ENCODE measurements around the gene CSNK1D.

Gene CSNK1D

DNA sequence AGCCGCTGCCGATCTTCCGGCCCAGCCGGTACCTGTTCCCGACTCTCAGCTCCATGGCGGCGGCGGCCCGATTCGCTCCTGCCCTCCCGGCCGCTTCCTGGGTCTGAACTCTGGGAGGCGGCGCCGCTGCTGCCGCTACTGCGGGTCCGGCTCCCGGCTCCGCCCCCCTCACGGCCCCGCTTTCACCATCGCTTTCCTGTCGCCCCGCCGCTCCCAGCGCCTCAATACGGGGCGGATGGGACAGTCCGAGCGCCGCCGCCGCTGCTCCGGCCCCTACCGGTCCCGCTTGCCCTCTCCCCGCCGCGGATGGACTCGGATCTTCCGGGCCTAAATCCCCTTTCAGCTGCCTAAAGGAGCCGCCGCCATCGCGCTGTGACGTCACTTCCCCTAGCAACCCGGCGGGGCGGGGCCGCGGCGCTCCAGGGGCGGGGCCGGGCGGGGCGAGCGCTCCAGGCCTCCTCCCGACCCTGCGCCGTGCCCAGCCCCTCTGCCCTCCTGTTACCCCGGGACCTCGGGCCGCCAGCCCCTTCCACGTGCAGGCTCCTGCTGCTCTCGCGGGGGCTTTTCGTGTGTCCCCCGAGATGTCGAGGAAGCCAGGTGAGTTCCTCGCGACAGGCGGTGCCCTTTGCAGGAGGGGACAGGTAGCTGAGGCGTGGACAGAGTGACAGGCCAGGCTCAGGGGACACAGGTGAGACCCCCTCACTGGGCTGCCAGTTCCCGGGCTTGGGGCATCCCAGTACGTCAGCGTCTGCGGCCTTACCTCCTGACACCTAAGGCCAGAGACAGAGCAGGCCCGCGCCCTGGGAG, at the start of gene CSNK1D:
TSS of gene CSNK1D (minus strand) at position 374 of the 807 bp plus-strand sequence. CDS start at position 55, 319 bp downstream.
- peak; percentile 91 for DNase-seq

DNA sequence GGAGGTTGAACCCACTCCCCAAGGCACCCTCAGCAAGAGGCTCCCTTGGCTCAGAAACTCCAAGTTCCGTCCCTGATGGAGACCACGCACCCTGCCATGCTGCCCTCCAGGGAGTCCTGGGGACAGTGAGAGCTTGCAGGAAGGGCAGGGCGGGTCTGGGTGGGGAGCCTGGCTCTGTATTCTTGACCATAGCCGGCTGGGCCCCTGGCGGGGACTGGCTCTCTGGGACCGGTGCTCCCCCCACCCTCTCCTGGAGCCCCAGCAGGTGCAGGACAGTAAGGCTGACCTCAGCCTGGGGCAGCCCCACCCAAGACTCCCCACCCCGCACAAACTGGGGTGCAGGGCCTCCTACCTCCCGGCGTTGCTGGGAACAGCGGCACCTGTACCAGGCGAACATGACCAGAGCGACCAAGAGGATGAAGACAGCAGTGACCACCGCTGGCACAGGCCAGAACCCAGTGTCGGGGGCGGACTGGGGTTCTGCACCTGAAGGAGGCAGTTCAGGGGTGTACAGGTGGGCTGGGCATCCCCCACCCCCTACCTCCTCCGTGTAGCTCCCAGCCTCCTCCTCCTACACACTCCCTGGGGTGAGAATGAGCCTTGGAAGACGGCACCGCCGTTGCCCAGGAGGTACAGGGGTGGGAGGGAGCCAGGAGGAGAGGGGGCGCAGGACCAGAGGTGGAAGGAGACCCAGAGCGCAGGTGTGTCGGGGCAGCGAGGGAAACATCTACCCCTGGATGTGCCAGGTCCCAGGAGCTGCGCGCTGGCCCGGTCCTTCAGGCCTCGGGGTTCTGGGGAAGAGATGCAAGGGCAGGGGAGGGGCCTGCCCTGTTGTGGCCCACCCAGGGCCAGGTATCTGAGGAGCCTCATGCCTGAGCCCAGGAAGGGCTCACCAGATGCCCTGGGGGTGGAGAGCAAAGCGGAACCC, 49.3 kb upstream of the CSNK1D start:
- no peak for DNase-seq

DNA sequence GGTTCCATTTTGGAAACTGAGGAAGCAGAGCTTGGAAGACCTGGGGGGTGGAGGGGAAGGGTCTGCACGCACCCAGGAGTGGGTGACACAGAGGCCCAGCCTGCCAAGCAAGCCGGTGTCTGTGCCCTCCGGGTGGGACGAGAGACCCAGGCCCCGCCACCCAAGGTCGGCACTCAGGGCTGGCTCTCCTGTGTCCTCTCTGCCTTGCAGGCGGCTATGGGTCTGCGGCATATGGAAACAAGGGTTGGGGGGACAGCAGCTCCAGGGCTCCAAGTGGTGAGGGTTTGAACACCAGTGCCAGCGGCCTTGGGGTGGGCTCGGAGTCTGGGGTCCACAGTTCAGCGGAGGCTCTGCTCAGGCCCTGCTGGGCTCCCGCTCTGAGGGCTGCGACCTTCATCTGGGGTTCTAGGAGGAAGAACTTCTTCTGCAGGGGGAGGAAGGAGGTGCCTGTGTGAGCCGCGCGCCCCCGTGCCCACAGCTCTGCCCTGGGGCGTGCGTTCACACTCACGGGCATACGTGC, 48.5 kb upstream of the CSNK1D start:
- no peak for DNase-seq

DNA sequence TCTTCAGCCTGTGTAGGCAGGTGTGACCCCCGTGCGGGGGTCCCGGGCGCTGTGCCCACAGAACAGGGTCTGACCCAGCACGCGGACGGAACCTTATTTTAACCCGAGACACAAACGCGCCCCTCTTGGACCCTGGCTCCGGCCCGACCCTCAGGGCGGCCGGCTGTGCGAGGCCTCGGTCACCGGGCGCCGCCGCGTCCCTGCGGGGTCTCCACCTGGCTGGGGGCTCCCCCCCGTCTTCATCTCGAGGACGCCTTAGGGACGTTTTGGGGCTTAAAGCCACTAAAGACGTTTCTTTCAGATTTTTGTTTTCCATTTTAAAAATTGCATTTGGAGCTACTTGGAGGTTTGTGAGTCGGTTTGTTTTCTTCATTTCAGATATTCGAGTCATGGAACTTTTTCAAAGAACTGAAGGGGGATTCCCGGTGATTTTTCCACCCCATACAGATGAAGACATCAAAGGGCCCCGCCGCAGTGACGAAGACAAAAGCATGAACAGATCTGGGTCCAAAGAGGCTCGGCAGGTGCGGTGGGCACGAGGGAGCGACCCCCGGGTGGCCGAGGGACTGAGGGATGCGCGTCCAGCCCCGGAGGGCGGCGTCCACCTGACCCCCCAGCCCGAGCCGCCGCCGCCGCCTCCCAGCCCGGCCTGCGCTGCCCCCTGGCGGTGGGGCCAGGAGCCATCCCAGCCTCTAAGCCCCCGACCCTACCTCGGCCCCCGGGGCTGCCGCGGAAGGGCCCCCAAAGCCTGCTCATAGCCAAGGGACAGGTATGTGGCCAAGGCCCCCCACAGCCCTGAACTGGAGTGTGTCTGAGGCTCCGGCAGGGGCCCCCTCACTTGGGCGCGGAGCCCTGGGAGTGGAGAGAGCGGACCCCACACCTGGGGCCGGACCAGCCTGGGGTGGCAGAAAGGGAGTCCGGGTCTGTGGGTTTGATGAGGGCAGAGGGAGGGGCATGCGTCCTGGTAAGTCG, 47.7 kb upstream of the CSNK1D start:
- DNase-seq, result peak; percentile 82

DNA sequence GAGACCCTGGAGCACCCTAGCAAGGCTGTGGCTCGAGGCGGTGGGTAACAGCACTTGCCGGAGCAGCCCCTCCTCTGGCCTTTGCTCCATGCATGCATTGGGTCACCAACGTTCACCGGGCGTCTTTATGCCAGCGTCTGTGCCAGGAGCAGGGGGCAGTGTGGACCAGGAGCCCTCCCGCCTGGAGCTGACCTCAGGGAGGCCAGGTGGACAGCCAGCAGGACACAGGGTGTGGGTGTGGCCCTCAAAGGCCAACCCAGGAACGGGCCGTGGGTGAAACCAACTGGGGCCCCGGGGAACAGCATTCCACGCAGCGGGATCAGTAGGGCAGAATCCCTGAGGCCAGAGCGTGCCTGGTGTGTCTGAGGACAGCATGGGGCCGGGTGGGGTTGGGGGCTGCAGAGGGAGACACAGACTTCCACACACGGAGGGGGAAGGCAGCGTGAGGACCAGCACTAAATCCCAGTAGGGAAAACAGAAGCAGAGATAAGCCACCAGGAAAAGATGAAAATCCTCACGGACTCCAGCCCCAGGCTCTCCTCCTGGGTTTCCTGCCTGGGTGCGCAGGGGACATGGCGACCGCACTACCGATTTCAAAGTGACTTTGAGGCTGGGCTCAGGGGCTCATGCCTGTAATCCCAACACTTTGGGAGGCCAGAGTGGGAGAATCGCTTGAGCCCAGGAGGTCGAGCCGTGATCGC, 46.8 kb upstream of the CSNK1D start:
- DNase-seq, result no peak

DNA sequence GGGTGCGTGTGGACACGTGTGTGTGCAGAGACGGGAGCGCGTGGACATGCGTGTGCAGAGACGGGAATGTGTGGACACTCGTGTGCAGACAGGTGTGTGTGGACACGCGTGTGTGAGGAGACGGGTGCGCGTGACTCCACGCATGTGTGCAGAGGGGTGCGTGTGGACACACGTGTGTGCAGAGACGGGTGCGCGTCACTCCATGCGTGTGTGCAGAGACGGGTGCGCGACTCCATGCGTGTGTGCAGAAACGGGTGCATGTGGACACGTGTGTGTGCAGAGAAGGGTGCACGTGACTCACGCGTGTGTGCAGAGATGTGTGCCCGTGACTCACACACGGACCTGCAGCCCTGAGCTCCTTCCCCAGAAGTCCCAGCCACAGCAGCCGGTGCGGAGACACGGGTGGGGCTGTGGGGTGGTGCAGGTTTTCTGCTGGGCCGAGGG, 46.1 kb upstream of the CSNK1D start:
- DNase-seq, result no peak

DNA sequence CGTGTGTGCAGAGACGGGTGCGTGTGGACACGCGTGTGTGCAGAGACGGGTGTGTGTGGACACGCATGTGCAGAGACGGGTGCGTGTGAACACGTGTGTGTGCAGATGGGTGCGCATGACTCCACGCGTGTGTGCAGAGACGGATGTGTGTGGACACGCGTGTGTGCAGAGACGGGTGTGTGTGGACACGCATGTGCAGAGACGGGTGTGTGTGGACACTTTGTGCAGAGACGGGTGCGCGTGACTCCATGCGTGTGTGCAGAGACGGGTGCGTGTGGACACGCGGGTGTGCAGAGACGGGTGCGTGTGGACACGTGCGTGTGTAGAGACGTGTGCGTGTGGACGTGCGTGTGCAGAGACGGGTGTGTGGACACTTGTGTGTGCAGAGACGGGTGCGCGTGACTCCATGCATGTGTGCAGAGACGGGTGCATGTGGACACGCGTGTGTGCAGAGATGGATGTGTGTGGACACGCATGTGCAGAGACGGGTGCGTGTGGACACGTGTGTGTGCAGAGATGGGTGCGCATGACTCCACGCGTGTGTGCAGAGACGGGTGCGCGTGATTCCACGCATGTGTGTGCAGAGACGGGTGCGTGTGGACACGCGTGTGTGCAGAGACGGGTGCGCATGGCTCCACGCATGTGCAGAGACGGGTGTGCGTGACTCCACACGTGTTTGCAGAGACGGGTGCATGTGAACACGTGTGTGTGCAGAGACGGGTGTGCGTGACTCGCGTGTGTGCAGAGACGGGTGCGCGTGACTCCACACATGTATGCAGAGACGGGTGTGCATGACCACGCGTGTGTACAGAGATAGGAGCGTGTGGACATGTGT, 45.5 kb upstream of the CSNK1D start:
- DNase-seq, result no peak

DNA sequence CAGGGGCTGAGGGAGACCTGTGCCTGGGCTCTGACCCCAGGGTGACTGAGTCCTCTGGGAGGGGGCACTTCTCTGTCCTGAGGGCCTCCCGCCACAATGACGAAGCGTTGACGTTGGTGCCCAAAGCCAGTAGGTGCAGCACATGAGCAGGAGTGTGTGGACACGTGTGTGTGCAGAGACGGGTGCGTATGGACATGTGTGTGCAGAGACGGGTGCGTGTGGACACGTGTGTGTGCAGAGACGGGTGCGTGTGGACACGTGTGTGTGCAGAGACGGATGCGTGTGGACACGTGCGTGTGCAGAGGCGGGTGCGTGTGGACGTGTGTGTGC, 44.6 kb upstream of the CSNK1D start:
- DNase-seq, result no peak

DNA sequence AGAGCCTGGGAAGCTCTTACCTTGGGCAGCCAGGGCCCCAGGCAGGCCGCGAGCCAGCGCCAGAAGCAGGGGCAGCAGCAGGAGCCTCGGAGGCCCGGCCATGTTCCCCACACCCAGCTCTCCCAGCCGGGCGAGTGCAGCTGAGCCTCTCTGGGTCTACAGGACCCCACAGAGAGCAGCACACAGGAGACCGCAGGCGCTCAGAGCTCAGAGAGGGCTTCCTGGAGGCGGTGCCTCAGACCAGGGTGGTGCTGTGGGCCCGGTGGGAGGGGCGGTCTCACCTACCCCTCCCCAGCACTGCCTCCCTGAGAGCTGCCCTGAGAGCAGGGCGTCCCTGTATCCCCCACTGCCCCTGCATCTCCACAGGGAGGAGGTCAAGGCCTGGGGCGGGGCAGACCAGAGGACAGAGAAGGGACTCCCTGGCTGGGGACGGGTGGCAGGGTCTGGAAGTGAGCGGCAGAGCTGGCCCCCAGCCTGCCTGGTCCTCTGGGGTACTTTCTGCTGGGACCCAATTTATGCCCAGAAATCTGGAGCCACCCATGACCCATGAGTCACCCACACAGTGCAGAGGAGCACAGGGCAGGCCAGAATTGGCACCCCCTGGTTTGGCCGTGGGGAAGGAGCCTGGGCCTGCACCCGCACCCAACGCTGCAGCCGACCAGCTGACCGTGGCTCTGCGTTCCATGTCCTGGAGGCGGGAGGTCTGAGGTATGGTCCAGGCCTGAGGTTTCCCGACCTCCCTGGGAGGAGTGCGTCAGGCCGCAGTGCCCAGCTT, 44.1 kb upstream of the CSNK1D start, which contains the start of gene CD7:
TSS of gene CD7 (minus strand) at position 215 of the 775 bp plus-strand sequence. CDS start at position 102, 113 bp downstream.
- peak; percentile 58 for DNase-seq

DNA sequence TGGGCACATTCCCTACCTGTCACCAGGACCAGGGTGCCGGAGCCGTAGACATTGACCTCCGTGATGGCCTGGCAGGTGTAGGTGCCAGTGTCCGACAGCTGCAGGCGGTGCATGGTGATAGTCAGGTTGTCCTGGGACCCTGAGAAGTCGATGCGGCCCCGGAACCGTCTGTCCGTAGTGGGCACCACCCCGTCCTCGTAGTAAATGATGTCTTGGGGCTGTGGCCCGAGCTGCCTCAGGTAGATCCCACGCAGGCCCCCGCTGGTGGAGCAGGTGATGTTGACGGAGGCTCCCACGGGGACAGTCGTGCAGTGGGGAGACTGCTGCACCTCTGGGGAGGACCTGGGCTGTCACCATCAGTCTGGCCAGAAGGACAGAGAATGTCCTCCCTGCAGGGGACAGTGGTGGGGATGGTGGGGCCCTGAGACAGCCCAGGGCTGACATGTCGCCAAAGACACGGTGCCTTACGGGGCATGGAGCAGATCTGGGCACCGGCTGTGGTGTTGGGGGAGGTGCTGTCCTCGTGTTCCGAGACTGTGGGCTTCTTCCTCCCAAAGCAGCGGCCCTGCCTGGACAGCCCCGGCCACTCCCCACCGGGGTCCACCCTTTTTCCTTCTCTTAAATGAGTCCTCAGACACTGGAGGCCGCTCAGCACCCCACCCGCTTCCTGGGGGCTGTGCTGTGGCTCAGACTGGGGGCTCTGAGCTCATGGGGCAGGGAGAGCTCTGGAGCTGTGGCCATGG, 43.3 kb upstream of the CSNK1D start:
- DNase-seq, result no peak

DNA sequence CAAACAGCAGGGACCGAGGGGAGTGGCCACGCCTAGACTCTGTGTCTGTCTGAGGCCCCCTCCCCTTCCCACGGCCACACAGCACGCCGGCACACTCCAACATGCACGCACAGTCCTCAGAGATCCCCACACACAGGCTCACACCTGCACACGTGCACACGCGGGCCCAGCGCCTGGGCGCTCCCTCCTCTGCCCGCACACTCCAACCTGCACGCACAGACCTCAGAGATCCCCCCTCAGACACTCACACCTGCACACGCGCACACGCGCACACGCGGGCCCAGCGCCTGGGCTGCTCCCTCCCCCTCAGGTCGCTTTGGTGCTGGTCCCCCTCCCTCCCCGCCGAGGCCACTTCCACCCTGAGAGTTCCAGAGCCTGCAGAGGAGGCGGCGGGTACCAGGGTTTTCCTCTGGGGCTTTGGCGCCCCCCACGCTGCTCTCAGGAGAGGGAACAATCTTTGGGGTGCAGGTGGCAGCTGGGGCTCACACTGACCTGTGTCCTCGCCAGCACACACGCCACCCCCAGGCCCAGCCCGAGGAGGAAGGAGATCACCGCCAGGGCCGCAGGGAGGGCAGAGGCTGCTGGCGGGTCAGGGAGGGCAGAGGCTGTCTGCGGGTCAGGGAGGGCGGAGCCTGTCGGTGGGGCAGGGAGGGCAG, 42.3 kb upstream of the CSNK1D start:
- no peak for DNase-seq

DNA sequence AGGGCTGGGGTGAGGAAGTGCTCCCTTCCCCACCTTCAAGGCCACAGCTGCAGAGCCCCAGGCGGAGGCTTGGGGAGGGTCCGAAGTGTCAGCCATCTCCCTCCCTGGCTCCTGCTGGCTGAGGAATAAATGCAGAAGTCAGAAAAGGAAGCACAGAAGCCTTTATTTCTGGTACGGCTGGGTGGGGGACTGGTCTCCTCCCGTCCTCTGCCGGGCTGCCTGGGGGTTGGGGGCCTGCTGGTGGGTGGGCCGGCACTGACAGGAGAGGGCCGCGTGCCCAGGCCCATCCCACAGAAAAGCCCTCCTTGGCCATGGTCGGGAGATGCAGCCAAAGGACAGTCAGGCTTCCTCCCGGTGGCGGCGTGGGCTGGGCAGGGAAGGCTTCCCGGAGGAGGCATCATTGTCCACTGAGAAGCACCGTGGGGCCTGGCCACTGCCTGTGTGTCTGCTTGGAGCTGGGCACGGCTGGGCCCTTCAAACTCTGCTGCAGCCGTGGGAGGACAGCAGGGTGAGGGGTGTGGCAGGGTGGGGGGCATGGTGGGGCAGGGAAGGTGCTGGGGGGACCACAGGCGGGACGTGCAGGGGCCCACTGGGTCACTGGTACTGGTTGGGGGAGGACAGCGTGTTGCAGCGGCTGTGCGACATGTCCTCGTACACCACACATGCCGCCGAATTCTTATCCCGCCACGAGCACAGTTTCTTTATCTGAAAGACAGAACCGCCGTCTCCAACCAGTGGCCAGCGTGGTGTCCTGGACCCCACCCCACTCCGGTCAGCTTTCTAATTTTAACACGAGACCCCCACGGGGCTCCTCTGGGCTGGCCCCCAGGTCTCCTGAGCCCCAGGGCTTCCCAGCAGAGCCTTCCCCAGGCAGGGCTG, 41.5 kb upstream of the CSNK1D start:
- DNase-seq, result no peak

DNA sequence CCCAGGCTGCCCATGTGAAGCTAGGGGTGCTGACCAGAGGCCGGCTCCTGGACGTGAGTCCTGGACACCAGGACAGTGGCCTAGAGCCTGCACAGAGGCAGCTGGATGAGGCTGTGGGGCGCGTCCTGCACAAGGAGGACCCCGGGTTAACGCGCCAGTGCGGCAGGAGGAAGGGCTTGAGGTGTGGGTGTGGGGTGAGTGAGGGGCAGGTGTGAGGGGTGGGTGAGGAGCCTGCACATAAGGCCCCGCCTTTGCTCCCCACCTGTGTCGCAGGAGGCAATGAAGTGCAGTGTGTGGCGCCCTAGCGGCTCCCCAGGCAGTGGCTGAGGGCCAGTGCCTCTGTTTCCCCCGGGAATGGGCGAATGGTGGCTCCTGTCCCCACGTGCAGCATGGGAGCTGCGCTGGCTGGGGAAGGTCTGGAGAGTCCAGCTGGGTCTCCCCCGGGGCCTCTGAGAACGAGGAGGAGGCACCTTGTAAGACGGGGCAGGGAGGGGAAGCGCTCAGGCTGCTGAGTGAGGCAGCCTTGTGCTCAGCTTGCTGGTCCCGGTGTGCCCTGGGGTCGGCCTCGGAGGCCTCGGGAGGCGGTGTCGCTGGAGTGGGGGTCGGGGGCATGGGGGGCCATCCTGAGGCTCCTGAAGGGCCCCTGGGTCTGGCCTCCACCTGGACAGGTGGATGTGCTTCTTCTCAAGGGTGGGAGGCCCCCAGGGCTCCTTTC, 40.7 kb upstream of the CSNK1D start:
- no peak for DNase-seq

DNA sequence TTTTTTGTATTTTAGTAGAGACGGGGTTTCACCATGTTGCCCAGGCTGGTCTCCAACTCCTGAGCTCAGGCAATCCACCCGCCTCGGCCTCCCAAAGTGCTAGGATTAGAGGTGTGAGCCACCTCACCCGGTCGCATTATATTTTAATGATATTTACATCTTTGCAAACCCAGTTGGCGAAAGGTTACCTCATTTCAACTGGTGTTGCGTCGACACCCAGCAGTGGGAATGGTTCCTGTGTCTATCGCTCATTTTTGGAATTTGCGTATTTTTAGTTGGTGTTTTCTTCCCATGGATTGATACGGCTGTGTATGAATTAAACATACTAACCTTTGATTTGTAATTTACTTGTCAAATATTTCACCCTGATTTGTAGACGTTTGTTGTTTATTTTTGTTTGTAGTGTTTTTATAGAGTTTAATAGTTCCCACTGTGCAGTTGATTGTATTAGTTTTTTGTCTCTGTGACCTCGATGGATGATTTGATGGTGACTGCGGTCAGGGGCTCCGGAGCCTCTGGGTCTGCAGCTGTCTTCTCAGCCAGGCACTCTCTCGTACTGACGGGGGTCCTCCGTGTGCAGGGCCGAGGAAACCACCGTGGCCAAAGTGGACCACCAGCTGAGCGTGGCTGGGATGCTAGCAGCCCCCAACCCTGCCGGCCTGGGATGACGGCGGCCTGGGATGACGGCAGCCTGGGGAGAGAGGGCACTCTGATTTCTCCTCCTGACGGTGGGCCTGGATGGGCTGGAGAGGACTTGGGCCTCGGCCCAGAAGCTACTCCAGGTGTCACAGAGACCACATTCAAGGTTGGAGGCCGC, 39.9 kb upstream of the CSNK1D start:
- DNase-seq, result no peak

DNA sequence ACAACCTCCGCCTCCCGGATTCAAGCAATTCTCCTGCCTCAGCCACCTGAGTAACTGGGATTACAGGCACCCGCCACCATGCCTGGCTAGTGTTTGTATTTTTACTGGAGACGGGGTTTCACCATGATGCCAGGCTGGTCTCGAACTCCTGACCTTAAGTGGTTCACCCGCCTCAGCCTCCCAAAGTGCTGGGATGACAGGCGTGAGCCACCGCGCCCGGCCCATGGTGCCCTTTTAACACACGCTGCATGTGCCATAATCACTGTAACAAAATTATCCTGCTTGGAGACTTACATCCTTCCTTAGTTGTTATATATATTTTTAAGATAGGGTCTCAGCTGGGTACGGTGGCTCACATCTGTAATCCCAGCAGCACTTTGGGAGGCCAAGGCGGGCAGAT, 38.5 kb upstream of the CSNK1D start:
- DNase-seq, result no peak

DNA sequence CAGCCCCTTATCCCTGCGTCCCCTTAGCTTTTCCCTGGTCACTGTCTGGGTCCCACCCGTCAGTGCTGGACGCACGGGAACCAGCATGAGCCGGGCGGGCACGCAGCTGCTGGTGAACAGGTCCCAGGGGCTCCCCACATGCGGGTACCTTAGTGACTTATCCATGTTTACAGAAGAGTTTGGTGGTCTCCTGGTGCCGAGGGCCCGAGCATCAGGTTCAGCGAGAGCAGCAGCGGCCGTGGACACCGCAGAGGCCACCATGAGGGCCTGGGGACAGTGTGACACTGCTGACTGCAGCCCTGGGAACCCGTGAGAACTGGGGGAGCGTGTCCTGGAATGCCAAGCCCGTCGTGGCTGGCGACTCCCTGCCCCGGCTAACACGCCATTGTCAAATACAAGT, 37.4 kb upstream of the CSNK1D start:
- DNase-seq, result no peak

Data from activated T-cell treated with anti-CD3 and anti-CD28 coated beads for 4 hours (primary cell).